ENCODE results near the gene SCUBE2.

- TF ChIP-seq POLR2A (IDR thresholded peaks at IDR 0.05; ENCODE audit: low read depth, low read length) = no peak
- TF ChIP-seq TAF1 (IDR thresholded peaks at IDR 0.05; ENCODE audit: low read depth, low read length) = no peak
- TF ChIP-seq POLR2AphosphoS5 (IDR thresholded peaks at IDR 0.05; ENCODE audit: low read depth, low read length) = no peak
- TF ChIP-seq SPI1 (IDR thresholded peaks at IDR 0.05; ENCODE audit: low read depth, low read length) = no peak
- no peak for TF ChIP-seq PAX5 (IDR thresholded peaks at IDR 0.05; ENCODE audit: insufficient read depth, low read length, severe bottlenecking)
These were observed 54.2 kb downstream of the SCUBE2 start for GRCh38 chr11:9037046-9037780.

Data from GM12891 (cell line).